DND-41 (cell line): ENCODE data around the gene ADAMTSL2.

ENCODE experiments used
- ATAC-seq: fragments of 200-7000 bp; cut with Tn5 transposase; 3 replicates; pipeline ENCODE4 v1.9.1; 2021; ENCODE audit warnings: low read depth; ENCODE audit not compliant: insufficient read depth
- DNase-seq: peaks from one replicate; pipeline ENCODE4 v3.0.0-alpha.2; 2020
- H2AFZ ChIP-seq: 2 replicates; pipeline ENCODE4 v1.6.0; 2012; ENCODE audit warnings: low read depth, low read length
- H3K27ac ChIP-seq: 2 replicates; pipeline ENCODE4 v1.5.1; 2012; ENCODE audit warnings: low read length, inconsistent platforms
- H3K27me3 ChIP-seq: fragments of 200-600 bp; sonication (generic); 2 replicates; pipeline ENCODE4 v1.6.0; 2012; ENCODE audit warnings: low read length, mild to moderate bottlenecking, inconsistent platforms; ENCODE audit not compliant: insufficient read depth, poor library complexity
- H3K36me3 ChIP-seq: 2 replicates; pipeline ENCODE4 v1.5.1; 2012; ENCODE audit warnings: low read length, inconsistent platforms; ENCODE audit not compliant: insufficient read depth
- H3K4me1 ChIP-seq: 2 replicates; pipeline ENCODE4 v1.5.1; 2012; ENCODE audit warnings: mild to moderate bottlenecking, low read length; ENCODE audit not compliant: insufficient read depth
- H3K4me2 ChIP-seq: 2 replicates; pipeline ENCODE4 v1.6.0; 2012; ENCODE audit warnings: mild to moderate bottlenecking, moderate library complexity, low read length, inconsistent platforms; ENCODE audit not compliant: insufficient read depth
- H3K4me3 ChIP-seq, 2 experiments: fragments of 200-600 bp in 1 of 2; shearing (Covaris generic) in 1 of 2; 2 replicates each; pipeline ENCODE4 v1.5.1; 2012 to 2016; ENCODE audit warnings: inconsistent platforms in 2 of 2, low read length in 2 of 2, mild to moderate bottlenecking in 2 of 2, low read depth in 1 of 2, moderate library complexity in 1 of 2
- H3K79me2 ChIP-seq: 2 replicates; pipeline ENCODE4 v1.6.0; 2012; ENCODE audit warnings: low read length, inconsistent platforms; ENCODE audit not compliant: insufficient read depth
- H3K9ac ChIP-seq: 2 replicates; pipeline ENCODE4 v1.6.0; 2012; ENCODE audit warnings: low read depth, mild to moderate bottlenecking, inconsistent platforms, low read length, moderate library complexity
- H3K9me3 ChIP-seq: 2 replicates; pipeline ENCODE4 v1.5.1; 2012; ENCODE audit warnings: low read length, moderate library complexity, mild to moderate bottlenecking, inconsistent platforms; ENCODE audit not compliant: insufficient read depth, severe bottlenecking
- H4K20me1 ChIP-seq: 2 replicates; pipeline ENCODE4 v1.6.0; 2012; ENCODE audit warnings: low read length; ENCODE audit not compliant: insufficient read depth
- EZH2 ChIP-seq: IDR thresholded peaks from 3 replicates; pipeline ENCODE4 v1.6.1; 2012; ENCODE audit warnings: borderline replicate concordance, low read depth, mild to moderate bottlenecking, moderate library complexity, low read length, inconsistent platforms; ENCODE audit not compliant: severe bottlenecking
- TF ChIP-seq, protein P1 (sequence below): IDR thresholded peaks from 2 replicates; pipeline ENCODE4 v1.5.1; 2012; ENCODE audit warnings: borderline replicate concordance, low read length, moderate library complexity, mild to moderate bottlenecking; ENCODE audit not compliant: poor library complexity, severe bottlenecking; ENCODE audit errors: extremely low read depth

The ADAMTSL2 gene

GRCh38 chr9:133534346-133535291 lies at the start of gene ADAMTSL2:
Gene ADAMTSL2 (plus strand): TSS chr9:133534704. CDS start chr9:133536713, 2,009 bp downstream.
- no peak within 1 kb of the TSS for H3K4me3 ChIP-seq
- H3K4me2 ChIP-seq, result no peak within 1 kb of the TSS
- peaks cover 30% of the 10 kb centered on the region for H3K27me3 ChIP-seq

DNA sequence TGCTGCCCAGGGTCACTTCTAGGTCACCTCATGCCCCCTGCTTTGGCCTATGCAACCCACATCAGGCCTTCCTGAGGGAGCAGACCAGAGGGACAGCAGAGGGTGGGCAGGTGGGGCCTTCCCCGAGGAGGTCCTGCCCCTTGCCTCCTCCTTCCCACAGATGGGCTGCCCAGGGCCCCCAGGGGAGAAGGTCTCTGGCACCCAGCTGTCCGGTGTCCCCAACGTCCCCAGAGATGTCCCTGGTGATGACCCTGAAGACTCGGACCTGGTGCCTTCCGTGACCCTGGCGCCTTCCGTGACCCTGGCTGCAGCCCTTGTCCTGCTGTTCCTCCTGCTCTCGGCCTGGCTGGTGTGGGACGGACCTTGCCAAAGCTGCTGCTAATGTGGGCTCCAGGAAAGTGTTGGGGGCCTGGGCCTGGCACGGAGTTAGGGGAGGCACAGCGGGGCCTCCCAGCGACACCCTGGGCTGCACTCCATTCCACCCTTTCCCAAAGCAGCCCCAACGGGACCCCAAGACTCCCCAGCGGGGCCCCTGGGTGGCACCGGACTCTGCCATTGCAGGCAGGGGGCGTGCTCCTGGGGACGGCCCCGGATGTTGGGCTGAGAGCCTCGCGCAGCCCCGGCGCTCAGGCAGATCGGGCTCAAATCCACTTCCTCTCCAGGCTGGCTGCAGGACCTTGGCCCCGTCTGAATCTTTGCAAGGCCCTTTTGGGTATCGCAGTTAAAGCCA lies 48.8 kb upstream of the ADAMTSL2 start:
- Histone ChIP-seq H4K20me1 (no peaks in the 10 kb centered on the region), H3K4me2 (peak overlapping the region; percentile 59), H2AFZ (peak overlapping the region; percentile 74), H3K9me3 (no peaks in the 10 kb centered on the region), H3K27ac (peak overlapping the region; percentile 52; the same call in 1 of the 2 replicates), H3K79me2 (no peaks in the 10 kb centered on the region), H3K4me3 (peak overlapping the region in 1 of 2 experiments; percentile 34; a peak in 1 of 4 replicates), H3K27me3 (no peaks in the 10 kb centered on the region), H3K36me3 (no peaks in the 10 kb centered on the region), H3K9ac (peak overlapping the region; percentile 46), H3K4me1 (peaks cover 7% of the 10 kb centered on the region)
- TF ChIP-seq, protein P1, sequence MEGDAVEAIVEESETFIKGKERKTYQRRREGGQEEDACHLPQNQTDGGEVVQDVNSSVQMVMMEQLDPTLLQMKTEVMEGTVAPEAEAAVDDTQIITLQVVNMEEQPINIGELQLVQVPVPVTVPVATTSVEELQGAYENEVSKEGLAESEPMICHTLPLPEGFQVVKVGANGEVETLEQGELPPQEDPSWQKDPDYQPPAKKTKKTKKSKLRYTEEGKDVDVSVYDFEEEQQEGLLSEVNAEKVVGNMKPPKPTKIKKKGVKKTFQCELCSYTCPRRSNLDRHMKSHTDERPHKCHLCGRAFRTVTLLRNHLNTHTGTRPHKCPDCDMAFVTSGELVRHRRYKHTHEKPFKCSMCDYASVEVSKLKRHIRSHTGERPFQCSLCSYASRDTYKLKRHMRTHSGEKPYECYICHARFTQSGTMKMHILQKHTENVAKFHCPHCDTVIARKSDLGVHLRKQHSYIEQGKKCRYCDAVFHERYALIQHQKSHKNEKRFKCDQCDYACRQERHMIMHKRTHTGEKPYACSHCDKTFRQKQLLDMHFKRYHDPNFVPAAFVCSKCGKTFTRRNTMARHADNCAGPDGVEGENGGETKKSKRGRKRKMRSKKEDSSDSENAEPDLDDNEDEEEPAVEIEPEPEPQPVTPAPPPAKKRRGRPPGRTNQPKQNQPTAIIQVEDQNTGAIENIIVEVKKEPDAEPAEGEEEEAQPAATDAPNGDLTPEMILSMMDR, result no peak
- TF ChIP-seq EZH2, result no peak
- ATAC-seq (peak; percentile 60), DNase-seq (peak; percentile 30)

More at GRCh38 chr9:133534346-133535291, at the start of gene ADAMTSL2:
- Histone ChIP-seq H3K36me3 (no peaks in the 10 kb centered on the region), H3K27ac (no peak within 1 kb of the TSS), H3K9me3 (no peaks in the 10 kb centered on the region), H3K9ac (no peak within 1 kb of the TSS), H3K4me1 (0 out of 2 replicates have a peak, but pooled peaks cover 6% of the 10 kb centered on the region), H2AFZ (no peak within 1 kb of the TSS), H3K79me2 (no peaks in the 10 kb centered on the region), H4K20me1 (peaks cover 9% of the 10 kb centered on the region; the same call in 1 of the 2 replicates)
- DNase-seq (peak; percentile 69), ATAC-seq (peak; percentile 79)
- TF ChIP-seq, protein P1, result no peak
- peak; percentile 47 for TF ChIP-seq EZH2

GRCh38 chr9:133487331-133487725 lies 47.2 kb upstream of the ADAMTSL2 start:
- Histone ChIP-seq H2AFZ (no peak overlapping the region), H4K20me1 (no peaks in the 10 kb centered on the region), H3K27me3 (no peaks in the 10 kb centered on the region), H3K4me3 (no peak overlapping the region), H3K9ac (no peak overlapping the region), H3K79me2 (no peaks in the 10 kb centered on the region), H3K36me3 (no peaks in the 10 kb centered on the region), H3K27ac (no peak overlapping the region), H3K4me2 (no peak overlapping the region), H3K9me3 (no peaks in the 10 kb centered on the region), H3K4me1 (peaks cover 7% of the 10 kb centered on the region)
- TF ChIP-seq, protein P1, result no peak
- TF ChIP-seq EZH2, result no peak
- no peak for DNase-seq
- no peak for ATAC-seq
